Stimulated activated CD4-positive, alpha-beta T cell treated with anti-CD3 and anti-CD28 coated beads, Interleukin-4, amount 100 ng/mL, for 4 hours (primary cell): ENCODE data around the gene OBSCN.

Experiments used
- DNase-seq, 2 experiments: peaks; one replicate each; pipeline ENCODE4 v3.0.0-alpha.2; 2020

Gene OBSCN

GRCh38 chr1:228295201-228295600 lies 87.4 kb downstream of the OBSCN start:
- DNase-seq, result no peak

DNA sequence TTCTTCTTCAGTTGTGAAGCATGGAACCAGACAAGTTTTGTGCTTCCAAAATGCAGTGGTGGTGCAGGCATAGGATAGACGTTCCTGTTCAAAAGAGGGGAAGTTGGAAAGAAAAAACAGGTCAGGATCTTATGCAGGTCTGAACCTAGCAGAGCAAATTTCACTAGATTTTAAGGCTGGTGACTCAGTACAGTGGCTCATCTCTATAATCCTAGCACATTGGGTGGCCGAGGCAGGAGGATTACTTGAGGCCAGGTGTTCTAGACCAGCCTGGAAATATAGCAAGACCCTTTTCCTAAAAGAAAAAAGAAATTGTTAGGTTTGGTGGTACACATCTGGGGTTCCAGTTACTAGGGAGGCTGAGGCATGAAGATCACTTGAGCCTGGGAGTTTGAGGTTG lies 88.1 kb downstream of the OBSCN start:
- DNase-seq, result no peak

DNA sequence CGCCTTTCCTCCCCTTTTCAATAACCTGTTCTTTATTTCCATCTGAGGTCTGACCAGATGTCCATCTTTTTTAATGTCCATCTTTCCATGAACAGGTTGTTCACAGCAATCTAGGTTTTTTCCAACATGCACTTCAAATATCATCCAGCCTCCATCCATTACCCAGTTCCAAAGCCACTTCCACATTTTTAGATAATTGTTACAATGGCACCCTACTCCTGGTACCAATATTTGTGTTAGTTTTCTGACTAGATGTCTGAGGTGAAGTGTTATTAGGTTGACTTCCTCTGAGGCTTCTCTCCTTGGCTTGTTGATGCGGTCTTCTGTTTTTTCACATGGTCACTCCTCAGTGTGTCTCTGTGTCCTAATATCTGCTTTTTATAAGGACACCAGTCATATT lies 89.4 kb downstream of the OBSCN start:
- no peak for DNase-seq

DNA sequence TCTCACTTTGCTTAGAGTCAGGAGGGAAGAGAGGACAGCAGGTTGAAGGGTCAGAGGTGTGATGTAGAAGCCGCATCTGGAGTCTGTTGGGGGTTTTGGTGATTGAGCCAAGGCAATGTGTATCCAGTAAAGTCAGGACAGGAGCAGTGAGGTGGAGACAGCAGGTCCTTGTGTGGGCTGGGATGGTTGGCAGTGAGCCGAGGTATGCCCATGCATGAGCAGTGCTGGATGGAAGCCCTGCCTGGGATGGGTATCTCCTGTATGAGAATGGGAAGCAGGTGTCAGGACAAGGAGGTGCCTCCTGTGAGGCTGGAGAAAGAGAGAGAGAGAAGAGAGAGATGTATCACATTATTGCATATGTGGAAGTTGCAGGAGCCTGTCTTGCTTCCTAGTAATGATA lies 90.0 kb downstream of the OBSCN start:
- no peak for DNase-seq

DNA sequence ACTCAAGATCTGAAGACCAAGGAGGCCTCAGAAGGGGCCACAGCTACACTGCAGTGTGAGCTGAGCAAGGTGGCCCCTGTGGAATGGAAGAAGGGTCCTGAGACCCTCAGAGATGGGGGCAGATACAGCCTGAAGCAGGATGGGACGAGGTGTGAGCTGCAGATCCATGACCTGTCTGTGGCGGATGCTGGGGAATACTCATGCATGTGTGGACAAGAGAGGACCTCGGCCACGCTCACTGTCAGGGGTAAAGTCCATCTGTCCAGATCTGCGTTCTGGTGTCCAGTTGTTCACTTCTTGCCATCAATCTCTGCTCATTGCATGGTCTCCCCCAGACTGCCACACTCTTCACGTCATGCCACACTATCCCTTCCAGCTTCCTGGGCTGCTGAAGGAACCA lies 90.6 kb downstream of the OBSCN start:
- no peak for DNase-seq

GRCh38 chr1:228299211-228299610 lies 91.4 kb downstream of the OBSCN start:
- no peak for DNase-seq

DNA sequence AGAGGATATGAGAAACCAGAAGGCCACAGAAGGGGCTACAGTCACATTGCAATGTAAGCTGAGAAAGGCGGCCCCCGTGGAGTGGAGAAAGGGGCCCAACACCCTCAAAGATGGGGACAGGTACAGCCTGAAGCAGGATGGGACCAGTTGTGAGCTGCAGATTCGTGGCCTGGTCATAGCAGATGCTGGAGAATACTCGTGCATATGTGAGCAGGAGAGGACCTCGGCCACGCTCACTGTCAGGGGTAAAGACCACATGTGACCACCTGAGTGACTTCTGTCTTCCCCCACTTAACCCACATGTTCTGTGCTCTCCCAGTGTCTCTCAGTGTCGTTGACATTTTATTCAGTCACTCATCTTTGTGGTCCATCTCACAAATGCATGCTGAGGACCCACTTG lies 92.1 kb downstream of the OBSCN start:
- no peak for DNase-seq

GRCh38 chr1:228302086-228302485 lies 94.2 kb downstream of the OBSCN start:
- no peak for DNase-seq

- no peak for DNase-seq
These were observed 95.8 kb downstream of the OBSCN start for GRCh38 chr1:228303596-228303995.

DNA sequence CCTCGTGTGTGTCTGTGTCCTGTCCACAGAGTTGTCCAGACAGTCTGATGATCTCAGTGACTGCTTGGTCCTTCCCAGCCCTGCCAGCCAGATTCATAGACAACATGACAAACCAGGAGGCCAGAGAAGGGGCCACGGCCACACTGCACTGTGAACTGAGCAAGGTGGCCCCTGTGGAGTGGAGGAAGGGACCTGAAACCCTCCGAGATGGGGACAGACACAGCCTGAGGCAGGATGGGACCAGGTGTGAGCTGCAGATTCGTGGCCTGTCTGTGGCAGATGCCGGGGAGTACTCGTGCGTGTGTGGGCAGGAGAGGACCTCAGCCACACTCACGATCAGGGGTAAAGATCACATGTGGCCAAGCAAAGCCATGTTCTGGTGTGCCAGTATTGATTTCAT lies 96.4 kb downstream of the OBSCN start:
- DNase-seq, result no peak

DNA sequence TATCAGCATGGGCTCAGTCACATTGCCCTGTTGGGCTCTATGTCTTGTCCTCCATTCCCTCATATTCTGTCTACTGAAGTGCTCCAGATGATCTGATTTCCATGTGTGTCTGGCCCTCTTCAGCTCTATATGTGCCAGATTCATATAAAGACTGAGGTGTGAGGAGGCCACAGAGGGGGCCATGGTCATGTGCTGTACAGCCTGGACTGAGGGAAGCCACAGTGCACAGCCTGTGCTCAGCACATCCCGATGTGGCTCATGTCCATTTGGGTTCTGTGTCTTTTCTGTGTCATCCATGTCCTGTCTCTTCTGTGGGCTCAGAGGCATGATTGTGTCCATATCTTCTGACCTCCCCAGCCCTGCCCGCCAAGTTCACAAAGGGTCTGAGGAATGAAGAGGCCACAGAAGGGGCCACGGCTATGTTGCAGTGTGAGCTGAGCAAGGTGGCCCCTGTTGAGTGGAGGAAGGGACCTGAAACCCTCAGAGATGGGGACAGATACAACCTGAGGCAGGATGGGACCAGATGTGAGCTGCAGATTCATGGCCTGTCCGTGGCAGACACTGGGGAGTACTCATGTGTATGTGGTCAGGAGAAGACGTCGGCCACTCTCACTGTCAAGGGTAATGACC lies 97.0 kb downstream of the OBSCN start:
- no peak for DNase-seq

GRCh38 chr1:228305721-228306152 lies 97.9 kb downstream of the OBSCN start:
- DNase-seq, result no peak

- no peak for DNase-seq
These were observed 98.7 kb downstream of the OBSCN start for GRCh38 chr1:228306275-228307217.

- no peak for DNase-seq
These were observed 99.6 kb downstream of the OBSCN start for GRCh38 chr1:228307218-228308023.

DNA sequence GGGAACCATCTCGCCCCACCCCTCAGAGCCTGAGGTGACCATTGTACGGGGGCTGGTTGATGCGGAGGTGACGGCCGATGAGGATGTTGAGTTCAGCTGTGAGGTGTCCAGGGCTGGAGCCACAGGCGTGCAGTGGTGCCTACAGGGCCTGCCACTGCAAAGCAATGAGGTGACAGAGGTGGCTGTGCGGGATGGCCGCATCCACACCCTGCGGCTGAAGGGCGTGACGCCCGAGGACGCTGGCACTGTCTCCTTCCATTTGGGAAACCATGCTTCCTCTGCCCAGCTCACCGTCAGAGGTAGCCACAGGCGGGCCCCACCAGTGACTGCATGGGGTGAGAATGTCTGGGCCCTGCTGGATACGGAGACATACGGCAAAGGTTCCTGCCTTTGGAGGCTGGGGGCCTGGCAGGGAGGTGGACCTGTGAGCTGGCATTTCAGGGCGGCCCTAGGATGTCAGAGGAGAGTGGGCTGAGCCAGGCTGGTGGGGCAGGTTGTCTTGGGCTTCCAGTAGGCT lies 100.3 kb downstream of the OBSCN start:
- no peak for DNase-seq

DNA sequence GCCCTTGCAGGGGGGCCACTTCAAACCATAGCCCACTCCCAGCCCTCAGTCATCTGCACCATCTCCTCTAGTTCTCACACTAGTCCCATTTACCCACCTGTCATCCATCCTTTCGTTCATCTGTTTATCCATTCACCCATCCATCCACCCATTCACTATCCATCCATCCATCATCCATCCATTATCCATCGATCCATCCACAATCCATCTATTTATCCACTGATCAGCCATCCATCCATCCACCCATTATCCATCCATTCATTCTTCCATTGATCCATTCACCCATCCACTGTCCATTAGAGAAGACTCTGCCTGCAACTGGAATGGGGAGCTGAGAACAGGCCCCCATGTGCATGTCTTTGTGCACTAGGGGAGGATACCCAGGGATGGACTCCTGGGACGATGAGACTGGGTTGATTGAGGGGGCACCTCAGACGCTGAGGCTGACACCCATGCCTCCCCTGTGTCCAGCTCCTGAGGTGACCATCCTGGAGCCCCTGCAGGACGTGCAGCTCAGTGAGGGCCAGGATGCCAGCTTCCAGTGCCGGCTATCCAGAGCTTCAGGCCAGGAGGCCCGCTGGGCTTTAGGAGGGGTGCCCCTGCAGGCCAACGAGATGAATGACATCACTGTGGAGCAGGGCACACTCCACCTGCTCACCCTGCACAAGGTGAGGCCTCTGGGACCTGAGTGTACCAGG lies 100.9 kb downstream of the OBSCN start:
- DNase-seq, result no peak

DNA sequence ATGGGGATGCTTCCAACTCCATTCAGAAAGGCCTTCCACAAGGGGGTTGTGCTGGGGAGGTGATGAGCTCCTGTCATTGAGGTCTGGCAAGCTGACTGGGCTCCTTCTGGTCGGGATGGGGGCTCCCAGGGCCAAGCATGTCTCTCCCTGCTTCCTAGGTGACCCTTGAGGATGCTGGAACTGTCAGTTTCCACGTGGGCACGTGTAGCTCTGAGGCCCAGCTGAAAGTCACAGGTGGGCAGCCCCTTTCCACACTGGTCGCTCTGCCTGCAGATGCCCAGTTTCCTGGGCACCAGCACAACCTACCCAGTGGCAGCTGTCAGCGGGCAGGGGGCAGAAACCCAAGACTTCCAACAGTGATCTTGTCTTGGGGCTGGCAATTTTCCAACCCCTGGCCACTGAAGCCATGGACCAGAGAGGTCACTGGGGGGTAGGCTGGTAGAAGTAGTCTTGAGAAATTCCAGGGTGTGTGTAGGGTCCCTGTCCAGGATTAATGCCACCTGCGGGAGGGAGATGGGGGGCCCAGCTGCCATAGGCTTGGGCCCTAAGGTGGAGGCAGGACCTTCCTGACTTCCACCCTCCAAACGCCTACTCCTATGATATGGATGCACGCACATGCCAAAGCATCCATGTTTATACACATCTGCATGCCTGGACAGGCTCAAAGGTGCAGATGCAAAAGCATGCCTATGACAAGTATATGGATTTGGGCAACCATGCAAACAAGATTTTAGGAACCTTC lies 101.7 kb downstream of the OBSCN start:
- DNase-seq, result no peak

DNA sequence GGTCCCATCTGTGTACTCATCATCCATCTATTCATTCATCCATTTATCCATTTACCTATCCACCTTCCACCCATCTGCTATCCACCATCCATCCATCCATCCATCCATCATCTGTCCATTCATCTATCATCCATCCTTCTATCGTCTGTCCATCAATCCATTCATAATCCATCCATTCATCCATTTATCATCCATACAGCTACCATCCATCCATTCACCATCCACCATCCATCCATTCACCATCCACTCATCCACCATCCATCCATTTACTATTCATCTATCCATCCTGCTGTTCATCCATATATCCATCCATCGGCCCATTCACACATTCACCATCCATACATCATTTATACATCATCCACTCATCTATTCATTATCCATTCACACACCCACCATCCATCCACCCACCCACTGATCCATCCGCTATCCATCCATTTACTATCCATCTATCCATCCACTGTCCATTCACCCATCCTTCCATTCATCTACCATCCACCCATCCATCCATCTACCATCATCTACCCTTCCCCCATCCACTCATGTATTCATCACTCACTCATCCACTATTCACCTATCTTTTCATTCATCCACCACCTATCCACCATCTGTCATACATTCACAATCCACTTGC lies 102.4 kb downstream of the OBSCN start:
- DNase-seq, result no peak

- DNase-seq, result no peak
These were observed 103.2 kb downstream of the OBSCN start for GRCh38 chr1:228311091-228311490.

DNA sequence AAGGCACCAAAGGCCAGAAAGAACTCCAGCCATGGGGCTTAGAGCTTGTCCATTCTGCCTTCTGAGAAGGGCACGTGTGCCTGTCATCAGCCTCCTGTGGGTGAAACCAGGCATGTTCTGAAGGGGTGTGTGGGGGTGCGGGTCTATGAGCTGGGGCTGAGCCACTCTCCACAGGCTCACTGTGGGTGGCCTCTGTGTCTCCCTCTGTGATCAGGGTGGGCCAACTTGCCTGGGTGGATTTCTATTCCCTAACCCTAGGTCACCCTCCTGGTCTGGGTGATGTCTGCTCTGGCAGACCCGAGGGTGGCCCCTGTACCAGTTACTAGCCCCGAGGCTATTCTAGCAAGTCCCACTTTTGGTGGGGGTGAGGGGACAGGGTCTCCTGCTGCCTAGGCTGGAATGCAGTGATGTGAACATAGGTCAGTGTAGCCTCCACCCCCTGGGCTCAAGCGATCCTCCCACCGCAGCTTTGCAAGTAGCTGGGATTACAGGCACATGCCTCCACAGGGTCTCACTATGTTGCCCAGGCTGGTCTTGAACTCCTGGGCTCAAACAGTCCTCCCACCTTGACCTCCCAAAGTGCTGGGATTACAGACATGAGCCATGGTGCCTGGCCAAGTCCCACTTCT lies 104.4 kb downstream of the OBSCN start:
- DNase-seq, result no peak
